ENCODE measurements around the gene ADSL. TPM values are rescaled to one million over a fixed set of nuclear protein-coding genes. Genes with fewer than 3 reads are reported as not detected.

ADSL gene
- total RNA-seq, 1 donor from 2014 or later = 107 TPM

- no peak overlapping the region for H3K4me3 Mint-ChIP-seq (ENCODE audit: unreplicated experiment)
- no peak for DNase-seq (ENCODE audit: low spot score)
- no peaks in the 10 kb centered on the region for H3K9me3 Mint-ChIP-seq (ENCODE audit: unreplicated experiment)
- peaks cover 5% of the 10 kb centered on the region for H3K4me1 Mint-ChIP-seq (ENCODE audit: unreplicated experiment)
- H3K27me3 Mint-ChIP-seq (ENCODE audit: unreplicated experiment) = peaks cover 17% of the 10 kb centered on the region
- H3K36me3 Mint-ChIP-seq (ENCODE audit: low read depth, unreplicated experiment) = peaks cover 27% of the 10 kb centered on the region
- TF ChIP-seq, protein P1, sequence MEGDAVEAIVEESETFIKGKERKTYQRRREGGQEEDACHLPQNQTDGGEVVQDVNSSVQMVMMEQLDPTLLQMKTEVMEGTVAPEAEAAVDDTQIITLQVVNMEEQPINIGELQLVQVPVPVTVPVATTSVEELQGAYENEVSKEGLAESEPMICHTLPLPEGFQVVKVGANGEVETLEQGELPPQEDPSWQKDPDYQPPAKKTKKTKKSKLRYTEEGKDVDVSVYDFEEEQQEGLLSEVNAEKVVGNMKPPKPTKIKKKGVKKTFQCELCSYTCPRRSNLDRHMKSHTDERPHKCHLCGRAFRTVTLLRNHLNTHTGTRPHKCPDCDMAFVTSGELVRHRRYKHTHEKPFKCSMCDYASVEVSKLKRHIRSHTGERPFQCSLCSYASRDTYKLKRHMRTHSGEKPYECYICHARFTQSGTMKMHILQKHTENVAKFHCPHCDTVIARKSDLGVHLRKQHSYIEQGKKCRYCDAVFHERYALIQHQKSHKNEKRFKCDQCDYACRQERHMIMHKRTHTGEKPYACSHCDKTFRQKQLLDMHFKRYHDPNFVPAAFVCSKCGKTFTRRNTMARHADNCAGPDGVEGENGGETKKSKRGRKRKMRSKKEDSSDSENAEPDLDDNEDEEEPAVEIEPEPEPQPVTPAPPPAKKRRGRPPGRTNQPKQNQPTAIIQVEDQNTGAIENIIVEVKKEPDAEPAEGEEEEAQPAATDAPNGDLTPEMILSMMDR (IDR thresholded peaks at IDR 0.05; ENCODE audit: unreplicated experiment) = no peak
- H3K27ac Mint-ChIP-seq (ENCODE audit: unreplicated experiment) = no peak overlapping the region
Observed at GRCh38 chr22:40410272-40410671, 64.0 kb downstream of the ADSL start.

DNA sequence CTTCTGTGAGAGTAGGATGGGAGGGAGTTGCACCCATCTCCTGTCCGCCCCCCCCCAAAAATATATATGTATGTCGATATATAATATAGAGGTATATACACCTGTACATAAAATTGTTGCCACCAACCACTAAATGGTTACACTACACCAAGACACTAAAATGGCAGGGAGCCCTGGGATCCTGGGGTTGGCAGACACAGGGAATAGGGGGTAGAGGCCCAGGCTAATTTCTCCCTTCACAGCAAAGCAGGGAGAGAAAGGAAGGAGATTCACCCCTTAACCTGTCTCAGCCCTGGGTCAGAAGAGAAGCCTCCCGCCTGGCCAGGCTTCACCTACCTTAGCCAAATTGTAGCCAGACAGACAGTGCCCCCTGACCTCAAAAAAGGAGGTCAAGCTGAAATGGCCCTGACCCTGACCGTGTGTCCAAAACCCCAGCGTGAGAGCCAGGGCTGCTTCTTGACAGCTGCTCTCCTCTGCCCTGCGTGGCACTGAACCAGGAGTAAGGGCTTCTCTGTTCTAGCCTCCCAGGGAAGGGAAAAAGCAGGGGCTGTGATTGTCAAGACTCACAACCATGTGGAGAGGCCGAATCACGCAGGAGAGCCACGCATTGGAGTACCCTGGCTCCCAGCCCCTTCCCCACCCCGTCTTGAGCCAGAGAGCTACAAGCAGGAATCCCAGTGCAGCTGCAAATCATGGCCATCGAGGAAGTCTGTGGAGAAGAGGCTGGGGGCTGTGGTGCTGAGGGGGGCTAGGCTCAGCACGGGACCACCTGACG is 64.6 kb downstream of the ADSL start:
- TF ChIP-seq, protein P1 (IDR thresholded peaks at IDR 0.05; ENCODE audit: unreplicated experiment) = no peak
- no peaks in the 10 kb centered on the region for H3K9me3 Mint-ChIP-seq (ENCODE audit: unreplicated experiment)
- no peak overlapping the region for H3K4me3 Mint-ChIP-seq (ENCODE audit: unreplicated experiment)
- H3K27ac Mint-ChIP-seq (ENCODE audit: unreplicated experiment) = no peak overlapping the region
- no peak for DNase-seq (ENCODE audit: low spot score)
- H3K4me1 Mint-ChIP-seq (ENCODE audit: unreplicated experiment) = peaks cover 12% of the 10 kb centered on the region
- H3K27me3 Mint-ChIP-seq (ENCODE audit: unreplicated experiment) = peaks cover 23% of the 10 kb centered on the region
- H3K36me3 Mint-ChIP-seq (ENCODE audit: low read depth, unreplicated experiment) = peaks cover 34% of the 10 kb centered on the region

- Mint-ChIP-seq H3K36me3 (ENCODE audit: low read depth, unreplicated experiment) (peaks cover 40% of the 10 kb centered on the region), H3K9me3 (ENCODE audit: unreplicated experiment) (no peaks in the 10 kb centered on the region), H3K27ac (ENCODE audit: unreplicated experiment) (no peak overlapping the region), H3K4me3 (ENCODE audit: unreplicated experiment) (no peak overlapping the region), H3K27me3 (ENCODE audit: unreplicated experiment) (peaks cover 28% of the 10 kb centered on the region), H3K4me1 (ENCODE audit: unreplicated experiment) (peaks cover 18% of the 10 kb centered on the region)
- no peak for DNase-seq (ENCODE audit: low spot score)
- TF ChIP-seq, protein P1 (IDR thresholded peaks at IDR 0.05; ENCODE audit: unreplicated experiment) = no peak
Observed at GRCh38 chr22:40411506-40411861, 65.2 kb downstream of the ADSL start.

DNA sequence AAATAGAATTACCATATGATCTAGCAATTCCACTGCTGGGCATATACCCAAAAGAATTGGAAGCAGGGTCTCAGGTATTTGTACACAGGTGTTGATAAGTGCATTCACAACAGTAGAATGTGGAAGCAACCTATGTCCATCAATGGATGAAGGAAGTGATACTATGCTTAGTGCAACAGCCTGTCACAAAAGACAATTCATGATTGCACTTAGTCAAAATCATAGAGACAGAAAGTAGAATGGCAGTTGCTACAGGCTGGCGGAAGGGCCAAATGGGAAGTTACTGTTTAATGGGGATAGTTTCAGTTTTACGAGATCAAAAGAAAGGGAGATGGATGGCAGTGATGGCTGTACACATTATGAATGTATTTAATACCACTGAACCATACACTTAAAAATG is 66.1 kb downstream of the ADSL start:
- TF ChIP-seq, protein P1 (IDR thresholded peaks at IDR 0.05; ENCODE audit: unreplicated experiment) = no peak
- no peak for DNase-seq (ENCODE audit: low spot score)
- Mint-ChIP-seq H3K27me3 (ENCODE audit: unreplicated experiment) (peaks cover 29% of the 10 kb centered on the region), H3K27ac (ENCODE audit: unreplicated experiment) (no peak overlapping the region), H3K9me3 (ENCODE audit: unreplicated experiment) (no peaks in the 10 kb centered on the region), H3K4me1 (ENCODE audit: unreplicated experiment) (peaks cover 21% of the 10 kb centered on the region), H3K36me3 (ENCODE audit: low read depth, unreplicated experiment) (peaks cover 38% of the 10 kb centered on the region), H3K4me3 (ENCODE audit: unreplicated experiment) (no peak overlapping the region)

GRCh38 chr22:40413873-40414272 is 67.6 kb downstream of the ADSL start:
- TF ChIP-seq, protein P1 (IDR thresholded peaks at IDR 0.05; ENCODE audit: unreplicated experiment) = no peak
- Mint-ChIP-seq H3K4me1 (ENCODE audit: unreplicated experiment) (peaks cover 21% of the 10 kb centered on the region), H3K36me3 (ENCODE audit: low read depth, unreplicated experiment) (peaks cover 38% of the 10 kb centered on the region), H3K27ac (ENCODE audit: unreplicated experiment) (no peak overlapping the region), H3K4me3 (ENCODE audit: unreplicated experiment) (no peak overlapping the region), H3K9me3 (ENCODE audit: unreplicated experiment) (no peaks in the 10 kb centered on the region), H3K27me3 (ENCODE audit: unreplicated experiment) (peaks cover 23% of the 10 kb centered on the region)
- DNase-seq (ENCODE audit: low spot score) = no peak
